ENCODE results near the gene FADS2. TPM values are rescaled to one million over a fixed set of nuclear protein-coding genes. Genes with fewer than 3 reads are reported as not detected.
A peak's percentile ranks its signal among the peaks of the same experiment; 100 is the strongest.

FADS2 gene
- total RNA-seq, 1 experiment from 2014 or later, result 20.6 TPM

DNA sequence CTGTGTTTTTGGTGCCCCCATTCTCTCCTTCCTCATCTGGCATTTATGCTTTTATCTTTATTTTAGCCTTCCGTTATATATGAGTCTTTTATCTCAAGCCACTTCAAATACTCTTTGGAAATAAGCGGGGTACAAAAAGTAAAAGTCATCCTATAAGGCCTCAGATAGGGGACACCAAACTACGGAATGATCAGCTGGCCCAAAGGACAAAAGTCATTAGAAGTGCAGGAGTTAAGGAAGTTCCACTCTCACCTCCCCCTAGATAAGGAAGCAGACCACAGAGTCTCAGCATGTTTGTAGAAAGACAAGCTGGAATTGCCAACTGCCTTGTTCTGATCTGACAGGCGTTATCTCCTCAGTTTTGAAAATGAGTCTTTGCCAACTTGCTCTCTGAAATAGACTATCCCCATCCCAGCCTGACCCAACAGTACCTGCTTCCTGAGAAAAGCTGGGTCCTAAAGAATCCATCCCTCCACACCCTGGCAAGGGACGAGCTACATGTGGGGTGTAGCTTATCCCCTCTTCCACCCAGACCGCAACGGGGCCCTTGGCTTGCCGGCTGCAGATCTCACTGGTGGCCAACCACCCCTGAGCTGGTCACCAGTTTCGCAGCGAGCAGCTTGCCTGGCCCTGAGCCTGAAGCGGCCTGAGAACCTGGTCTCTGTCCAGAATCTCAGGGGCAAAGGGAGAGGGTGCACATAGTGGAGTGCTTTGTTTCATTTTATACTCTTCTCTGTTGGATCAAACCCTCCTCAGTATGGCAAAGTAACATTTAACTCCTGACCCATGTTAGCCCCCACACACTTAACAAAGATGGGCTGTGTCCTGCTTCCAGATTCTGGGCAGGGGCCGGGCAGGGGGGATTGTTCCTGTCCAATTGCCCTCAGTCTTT is 13.8 kb downstream of the FADS2 start:
- intact Hi-C loops (cut with micrococcal nuclease), result no loop called here

DNA sequence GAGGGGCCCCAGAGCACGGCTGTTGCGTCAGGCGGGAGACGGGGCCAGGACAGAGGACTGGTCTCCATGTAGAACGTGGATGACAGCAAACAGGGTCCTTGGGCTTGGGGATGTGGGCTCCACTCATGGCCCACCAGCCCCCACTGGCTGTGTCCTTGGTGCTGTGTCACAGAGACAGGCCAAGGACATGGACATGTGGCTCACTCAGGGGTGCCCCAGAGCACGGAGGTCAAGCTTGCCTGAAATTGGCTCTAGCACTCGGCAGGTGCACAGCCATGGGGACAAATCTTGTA is 14.4 kb downstream of the FADS2 start:
- intact Hi-C loops (cut with micrococcal nuclease), result no loop called here
- Mint-ChIP-seq H3K4me3 (ENCODE audit: unreplicated experiment) (no peak overlapping the region), H3K27me3 (ENCODE audit: insufficient read depth, unreplicated experiment) (no peaks in the 10 kb centered on the region), H3K4me1 (ENCODE audit: insufficient read depth, unreplicated experiment) (no peaks in the 10 kb centered on the region), H3K36me3 (ENCODE audit: insufficient read depth, unreplicated experiment) (no peaks in the 10 kb centered on the region), H3K27ac (ENCODE audit: low read depth, unreplicated experiment) (no peak overlapping the region), H3K9me3 (ENCODE audit: unreplicated experiment) (no peaks in the 10 kb centered on the region)
- ChIA-PET CTCF (no interaction called here), POLR2A (no interaction called here)
- BruUV-seq (replicated peaks), result no TSS peak
- TF ChIP-seq, protein P1, sequence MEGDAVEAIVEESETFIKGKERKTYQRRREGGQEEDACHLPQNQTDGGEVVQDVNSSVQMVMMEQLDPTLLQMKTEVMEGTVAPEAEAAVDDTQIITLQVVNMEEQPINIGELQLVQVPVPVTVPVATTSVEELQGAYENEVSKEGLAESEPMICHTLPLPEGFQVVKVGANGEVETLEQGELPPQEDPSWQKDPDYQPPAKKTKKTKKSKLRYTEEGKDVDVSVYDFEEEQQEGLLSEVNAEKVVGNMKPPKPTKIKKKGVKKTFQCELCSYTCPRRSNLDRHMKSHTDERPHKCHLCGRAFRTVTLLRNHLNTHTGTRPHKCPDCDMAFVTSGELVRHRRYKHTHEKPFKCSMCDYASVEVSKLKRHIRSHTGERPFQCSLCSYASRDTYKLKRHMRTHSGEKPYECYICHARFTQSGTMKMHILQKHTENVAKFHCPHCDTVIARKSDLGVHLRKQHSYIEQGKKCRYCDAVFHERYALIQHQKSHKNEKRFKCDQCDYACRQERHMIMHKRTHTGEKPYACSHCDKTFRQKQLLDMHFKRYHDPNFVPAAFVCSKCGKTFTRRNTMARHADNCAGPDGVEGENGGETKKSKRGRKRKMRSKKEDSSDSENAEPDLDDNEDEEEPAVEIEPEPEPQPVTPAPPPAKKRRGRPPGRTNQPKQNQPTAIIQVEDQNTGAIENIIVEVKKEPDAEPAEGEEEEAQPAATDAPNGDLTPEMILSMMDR (IDR thresholded peaks at IDR 0.05; ENCODE audit: unreplicated experiment), result no peak
- no peak for DNase-seq (ENCODE audit: unreplicated experiment)

More for the DNA sequence above, 13.8 kb downstream of the FADS2 start:
- Mint-ChIP-seq H3K27me3 (ENCODE audit: insufficient read depth, unreplicated experiment) (no peaks in the 10 kb centered on the region), H3K4me1 (ENCODE audit: insufficient read depth, unreplicated experiment) (no peaks in the 10 kb centered on the region), H3K27ac (ENCODE audit: low read depth, unreplicated experiment) (peak overlapping the region; percentile 36), H3K4me3 (ENCODE audit: unreplicated experiment) (no peak overlapping the region), H3K9me3 (ENCODE audit: unreplicated experiment) (no peaks in the 10 kb centered on the region), H3K36me3 (ENCODE audit: insufficient read depth, unreplicated experiment) (no peaks in the 10 kb centered on the region)
- ChIA-PET CTCF (no interaction called here), POLR2A (no interaction called here)
- no TSS peak for BruUV-seq (replicated peaks)
- DNase-seq (ENCODE audit: unreplicated experiment), result no peak
- TF ChIP-seq, protein P1 (IDR thresholded peaks at IDR 0.05; ENCODE audit: unreplicated experiment), result no peak

DNA sequence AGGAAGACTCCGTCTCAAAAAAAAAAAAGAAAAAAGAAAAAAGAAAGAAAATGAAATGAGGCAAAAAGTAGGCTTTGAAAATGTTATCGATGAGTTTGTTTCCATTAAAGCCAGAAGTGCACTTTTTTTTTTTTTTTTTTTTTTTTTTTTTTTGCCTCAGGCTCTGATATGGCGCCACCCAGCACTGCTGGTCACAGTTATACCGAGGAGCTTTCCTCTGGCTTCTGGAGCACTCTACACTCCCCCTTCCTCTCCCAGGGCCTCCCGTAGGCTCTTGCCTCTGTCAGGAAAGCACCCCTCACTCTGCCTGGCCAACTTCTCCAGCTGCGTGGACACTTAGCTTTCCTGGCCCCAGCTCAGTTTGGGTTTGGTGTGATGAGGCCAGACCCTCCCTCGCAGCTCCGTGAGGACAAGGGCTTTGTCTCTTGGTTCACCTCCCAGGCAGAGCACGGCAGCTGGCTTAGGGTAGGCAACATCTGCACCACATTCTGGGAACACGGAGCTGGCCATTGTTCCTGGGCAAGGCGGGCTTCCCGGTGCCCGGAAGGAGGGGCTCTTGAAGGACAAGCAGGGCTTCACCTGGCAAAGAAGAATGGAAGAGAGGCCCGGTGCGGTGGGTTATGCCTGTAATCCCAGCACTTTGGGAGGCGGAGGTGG is 16.9 kb downstream of the FADS2 start:
- peaks cover 9% of the 10 kb centered on the region for H3K36me3 Mint-ChIP-seq (ENCODE audit: insufficient read depth, unreplicated experiment)
- intact Hi-C loops (cut with micrococcal nuclease), result no loop called here
- no peaks in the 10 kb centered on the region for H3K27me3 Mint-ChIP-seq (ENCODE audit: insufficient read depth, unreplicated experiment)
- no peaks in the 10 kb centered on the region for H3K9me3 Mint-ChIP-seq (ENCODE audit: unreplicated experiment)
- TF ChIP-seq, protein P1 (IDR thresholded peaks at IDR 0.05; ENCODE audit: unreplicated experiment), result no peak
- H3K4me3 Mint-ChIP-seq (ENCODE audit: unreplicated experiment), result no peak overlapping the region
- CTCF ChIA-PET, result interaction anchor here (0.6 to 1.8 kb wide), 3 partner anchors 16 to 160 kb away, joined by 3 to 5 read pairs (median 4); no protein-coding TSS in a partner anchor
- BruUV-seq (replicated peaks), result no TSS peak
- H3K4me1 Mint-ChIP-seq (ENCODE audit: insufficient read depth, unreplicated experiment), result no peaks in the 10 kb centered on the region
- POLR2A ChIA-PET, result no interaction called here
- H3K27ac Mint-ChIP-seq (ENCODE audit: low read depth, unreplicated experiment), result no peak overlapping the region
- no peak for DNase-seq (ENCODE audit: unreplicated experiment)

DNA sequence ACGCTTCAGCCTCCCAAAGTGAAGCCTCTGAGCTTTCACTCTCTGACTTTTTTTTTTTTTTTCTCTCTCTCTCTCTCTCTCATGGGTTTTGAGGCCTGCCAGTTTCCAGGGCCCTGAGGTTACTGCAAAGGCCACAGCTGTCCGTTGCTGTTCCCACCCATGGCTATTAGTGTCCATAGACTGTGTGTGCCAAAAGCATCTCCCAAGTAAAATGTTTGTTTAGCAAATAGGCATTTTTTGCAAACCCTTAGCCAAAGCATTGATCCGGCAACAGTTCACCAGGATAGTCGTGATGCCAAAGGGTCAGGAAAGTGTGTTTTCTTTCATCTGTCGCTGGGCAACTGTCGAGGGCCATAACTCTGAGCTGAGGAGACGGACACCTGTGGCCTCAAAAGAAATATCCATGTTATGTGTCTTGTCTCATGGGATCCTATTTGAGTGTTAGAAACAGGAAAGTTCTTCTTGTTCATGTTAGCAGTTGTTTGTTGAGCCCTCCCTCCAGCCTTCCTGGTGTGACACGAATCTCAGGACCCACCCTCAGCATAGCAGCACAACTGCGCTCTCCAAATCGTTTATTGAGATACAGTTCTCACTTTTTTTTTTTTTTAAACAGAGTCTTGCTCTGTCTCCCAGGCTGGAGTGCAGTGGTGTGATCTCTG is 18.4 kb downstream of the FADS2 start:
- no peaks in the 10 kb centered on the region for H3K9me3 Mint-ChIP-seq (ENCODE audit: unreplicated experiment)
- POLR2A ChIA-PET, result interaction anchor here (0.5 kb wide), 1 partner anchor 858 kb away, joined by 3 read pairs; no protein-coding TSS in a partner anchor
- TF ChIP-seq, protein P1 (IDR thresholded peaks at IDR 0.05; ENCODE audit: unreplicated experiment), result no peak
- no peak for DNase-seq (ENCODE audit: unreplicated experiment)
- no peak overlapping the region for H3K4me3 Mint-ChIP-seq (ENCODE audit: unreplicated experiment)
- H3K36me3 Mint-ChIP-seq (ENCODE audit: insufficient read depth, unreplicated experiment), result peaks cover 13% of the 10 kb centered on the region
- intact Hi-C loops (cut with micrococcal nuclease), result no loop called here
- no peaks in the 10 kb centered on the region for H3K27me3 Mint-ChIP-seq (ENCODE audit: insufficient read depth, unreplicated experiment)
- H3K4me1 Mint-ChIP-seq (ENCODE audit: insufficient read depth, unreplicated experiment), result no peaks in the 10 kb centered on the region
- CTCF ChIA-PET, result no interaction called here
- no peak overlapping the region for H3K27ac Mint-ChIP-seq (ENCODE audit: low read depth, unreplicated experiment)
- no TSS peak for BruUV-seq (replicated peaks)
